Hepatocyte (in vitro differentiated cells): ENCODE measurements around the gene TMPRSS6. TPM values are rescaled to one million over a fixed set of nuclear protein-coding genes. Genes with fewer than 3 reads are reported as not detected.
A peak's percentile ranks its signal among the peaks of the same experiment; 100 is the strongest.

Experiments used
- DNase-seq: peaks from one replicate; pipeline ENCODE4 v3.0.0-alpha.2; 2016; ENCODE audit warnings: low spot score
- H2AFZ ChIP-seq: fragments of 200-600 bp; sonication (generic); 2 replicates; pipeline ENCODE4 v1.6.0; 2016; ENCODE audit warnings: antibody characterized with exemption, mild to moderate bottlenecking
- H3K27ac ChIP-seq: fragments of 200-600 bp; sonication (generic); 2 replicates; pipeline ENCODE4 v1.5.1; 2016; ENCODE audit warnings: mild to moderate bottlenecking
- H3K27me3 ChIP-seq: fragments of 200-600 bp; sonication (generic); 2 replicates; pipeline ENCODE4 v1.6.1; 2016
- H3K36me3 ChIP-seq: fragments of 200-600 bp; sonication (generic); replicated peaks from 2 replicates; pipeline ENCODE4 v1.5.1; 2016; ENCODE audit warnings: low read depth; ENCODE audit not compliant: insufficient read depth
- H3K4me1 ChIP-seq: fragments of 200-600 bp; sonication (generic); 2 replicates; pipeline ENCODE4 v1.5.1; 2016; ENCODE audit warnings: mild to moderate bottlenecking, moderate library complexity; ENCODE audit not compliant: insufficient read depth
- H3K4me2 ChIP-seq: fragments of 200-600 bp; sonication (generic); 2 replicates; pipeline ENCODE4 v1.6.0; 2016
- H3K4me3 ChIP-seq: fragments of 200-600 bp; sonication (generic); 2 replicates; pipeline ENCODE4 v1.5.1; 2016; ENCODE audit warnings: mild to moderate bottlenecking
- H3K79me2 ChIP-seq: fragments of 200-600 bp; sonication (generic); 2 replicates; pipeline ENCODE4 v1.6.0; 2017; ENCODE audit warnings: mild to moderate bottlenecking
- H3K9me2 ChIP-seq: fragments of 200-600 bp; sonication (generic); replicated peaks from 2 replicates; pipeline ENCODE4 v1.6.0; 2017; ENCODE audit warnings: mild to moderate bottlenecking; ENCODE audit not compliant: insufficient read depth
- H3K9me3 ChIP-seq: fragments of 200-600 bp; sonication (generic); 2 replicates; pipeline ENCODE4 v1.5.1; 2016; ENCODE audit warnings: low read depth, mild to moderate bottlenecking
- H4K20me1 ChIP-seq: fragments of 200-600 bp; sonication (generic); 2 replicates; pipeline ENCODE4 v1.6.0; 2016; ENCODE audit warnings: mild to moderate bottlenecking; ENCODE audit not compliant: insufficient read depth, poor library complexity, severe bottlenecking
- CTCF ChIP-seq: fragments of 200-600 bp; sonication (generic); IDR thresholded peaks from 2 replicates; pipeline ENCODE4 v1.5.1; 2016; ENCODE audit warnings: antibody characterized with exemption, mild to moderate bottlenecking; ENCODE audit not compliant: poor library complexity
- EZH2 ChIP-seq: fragments of 200-600 bp; sonication (generic); IDR thresholded peaks from 2 replicates; pipeline ENCODE4 v1.6.1; 2016; ENCODE audit warnings: antibody characterized with exemption, mild to moderate bottlenecking, borderline replicate concordance
- EZH2phosphoT487 ChIP-seq: fragments of 200-600 bp; sonication (generic); IDR thresholded peaks from one replicate; pipeline ENCODE4 v1.6.1; 2018; ENCODE audit warnings: antibody characterized with exemption, mild to moderate bottlenecking, low read depth, moderate library complexity; ENCODE audit not compliant: unreplicated experiment, severe bottlenecking
- WGBS: methylation state at CpG from one replicate; pipeline ENCODE4 v1.1.6; 2016; ENCODE audit warnings: low lambda C conversion rate; ENCODE audit errors: missing lambda C conversion rate; 5-methylcytosine and 5-hydroxymethylcytosine counted together
- polyA plus RNA-seq: library from polyadenylated mRNA; unstranded; fragments of >200 nt; fragmentation: Nextera tagmentation; extraction: Ambion mirVana; gene quantifications from 2 replicates; pipeline ENCODE4 v1.2.1, GENCODE V29; 2016
- total RNA-seq: library from RNA; depleted of rRNA; stranded (reverse); fragments of >200 nt; gene quantifications from 2 replicates; pipeline ENCODE4 v1.2.3, GENCODE V29; 2014

TMPRSS6 gene
- total and polyA plus RNA-seq, 2 experiments from 2014 or later: 34.4 to 49.8 TPM

- Histone ChIP-seq H3K9me3 (no peaks in the 10 kb centered on the region), H3K9me2 (no peaks in the 10 kb centered on the region), H3K4me1 (no peaks in the 10 kb centered on the region), H4K20me1 (no peaks in the 10 kb centered on the region), H3K27me3 (no peaks in the 10 kb centered on the region), H3K36me3 (no peaks in the 10 kb centered on the region), H2AFZ (no peak overlapping the region), H3K4me2 (no peak overlapping the region), H3K4me3 (no peak overlapping the region), H3K27ac (no peak overlapping the region), H3K79me2 (no peaks in the 10 kb centered on the region)
- DNase-seq: no peak
- 80% methylated on average over 14 of the region's 15 CpGs for WGBS
- TF ChIP-seq EZH2 (no peak), CTCF (no peak), EZH2phosphoT487 (no peak)
Observed at GRCh38 chr22:37079668-37080171, 29.8 kb downstream of the TMPRSS6 start.

- H3K4me2 ChIP-seq: no peak overlapping the region
Observed at GRCh38 chr22:37079158-37079557, 30.4 kb downstream of the TMPRSS6 start.

GRCh38 chr22:37077802-37078448 lies 31.6 kb downstream of the TMPRSS6 start:
- no peaks in the 10 kb centered on the region for H3K27me3 ChIP-seq
- H3K4me2 ChIP-seq: no peak overlapping the region
- DNase-seq: peak; percentile 78
- no peak overlapping the region for H3K27ac ChIP-seq
- no peak overlapping the region for H2AFZ ChIP-seq
- H3K79me2 ChIP-seq: no peaks in the 10 kb centered on the region
- no peaks in the 10 kb centered on the region for H3K36me3 ChIP-seq
- H3K4me3 ChIP-seq: no peak overlapping the region
- WGBS: 36% methylated on average over 15 of the region's 15 CpGs
- H4K20me1 ChIP-seq: no peaks in the 10 kb centered on the region
- no peaks in the 10 kb centered on the region for H3K9me3 ChIP-seq
- no peaks in the 10 kb centered on the region for H3K4me1 ChIP-seq
- TF ChIP-seq EZH2phosphoT487 (no peak), CTCF (peak; percentile 97)
- no peaks in the 10 kb centered on the region for H3K9me2 ChIP-seq

More at GRCh38 chr22:37079158-37079557, 30.4 kb downstream of the TMPRSS6 start:
- no peak overlapping the region for H3K27ac ChIP-seq
- no peaks in the 10 kb centered on the region for H3K36me3 ChIP-seq
- H3K9me3 ChIP-seq: no peaks in the 10 kb centered on the region
- no peaks in the 10 kb centered on the region for H3K4me1 ChIP-seq
- H3K4me3 ChIP-seq: no peak overlapping the region
- H3K79me2 ChIP-seq: no peaks in the 10 kb centered on the region
- no peak for TF ChIP-seq EZH2
- no peak for DNase-seq
- WGBS: 81% methylated on average over 5 of the region's 5 CpGs
- H2AFZ ChIP-seq: no peak overlapping the region
- H4K20me1 ChIP-seq: no peaks in the 10 kb centered on the region
- no peaks in the 10 kb centered on the region for H3K27me3 ChIP-seq
- no peaks in the 10 kb centered on the region for H3K9me2 ChIP-seq

GRCh38 chr22:37075822-37076433 lies 33.6 kb downstream of the TMPRSS6 start:
- 83% methylated on average over 9 of the region's 9 CpGs for WGBS
- no peaks in the 10 kb centered on the region for H3K27me3 ChIP-seq
- no peak for TF ChIP-seq CTCF

More at GRCh38 chr22:37075822-37076433, 33.6 kb downstream of the TMPRSS6 start:
- Histone ChIP-seq H3K79me2 (no peaks in the 10 kb centered on the region), H4K20me1 (no peaks in the 10 kb centered on the region), H3K4me1 (no peaks in the 10 kb centered on the region), H3K4me2 (no peak overlapping the region), H2AFZ (no peak overlapping the region), H3K36me3 (no peaks in the 10 kb centered on the region), H3K9me3 (no peaks in the 10 kb centered on the region), H3K9me2 (no peaks in the 10 kb centered on the region), H3K4me3 (no peak overlapping the region), H3K27ac (no peak overlapping the region)
- no peak for DNase-seq
